GM10847 (cell line): Measurements from ENCODE around the gene MFRP.

Experiments used
- POLR2A ChIP-seq: IDR thresholded peaks from 2 replicates; pipeline ENCODE4 v1.6.1; 2011; ENCODE audit not compliant: insufficient read length; ENCODE audit errors: extremely low read depth

The MFRP gene

DNA sequence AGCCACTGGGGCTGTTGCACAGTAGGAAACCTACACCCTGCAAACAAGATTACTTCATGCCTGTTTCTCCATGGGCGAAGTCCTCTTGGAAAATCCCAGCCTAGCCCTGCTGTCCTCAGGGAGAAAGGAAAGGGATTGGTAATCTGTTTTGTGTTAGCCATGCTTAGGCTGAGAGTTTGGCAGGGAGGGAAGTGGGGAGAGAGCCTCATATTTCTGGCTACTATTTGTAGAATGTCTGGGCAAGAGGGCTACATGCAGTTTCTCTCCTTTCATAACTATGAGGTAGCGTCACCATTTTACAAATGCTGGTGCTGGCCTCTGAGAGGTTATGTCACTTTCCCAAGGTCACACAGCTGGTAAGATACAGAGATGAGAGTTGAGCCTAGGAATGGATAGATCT, 737 bp upstream of the MFRP start:
- no peak for TF ChIP-seq POLR2A

GRCh38 chr11:119345685-119346084, 820 bp downstream of the MFRP start:
- no peak for TF ChIP-seq POLR2A

DNA sequence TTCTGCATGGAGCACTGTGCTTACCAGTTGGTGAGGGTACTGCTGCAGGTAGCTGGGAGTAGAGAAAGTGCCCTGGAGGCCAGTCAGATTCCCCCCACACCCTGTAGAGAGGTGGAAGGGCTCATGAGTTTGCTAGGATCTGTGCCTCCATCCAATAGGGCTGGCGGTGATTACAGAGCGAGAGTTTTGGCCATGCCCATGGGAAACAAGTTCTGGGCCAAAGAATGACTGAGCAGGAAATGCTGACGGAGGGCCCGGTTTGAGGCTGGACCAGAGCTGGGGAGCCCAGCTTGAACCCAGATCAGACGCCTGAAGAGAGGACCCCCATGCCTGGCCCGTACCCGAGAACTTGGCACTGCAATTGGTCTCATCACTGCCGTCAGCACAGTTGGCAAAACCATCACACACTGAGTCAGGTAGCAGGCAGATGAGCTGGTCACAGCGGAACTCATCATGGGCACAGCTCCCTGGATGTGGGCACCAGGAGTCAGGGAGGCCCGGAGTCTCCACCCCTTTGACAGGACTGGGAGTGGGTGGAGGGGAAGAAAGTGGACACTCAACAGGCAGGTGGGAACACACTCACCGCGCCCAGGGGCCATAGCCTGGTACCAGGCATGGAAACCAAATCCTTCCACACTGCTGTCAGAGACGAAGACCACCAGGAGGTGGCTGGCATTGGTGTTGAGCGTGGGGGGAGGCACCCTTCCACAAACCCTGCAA, 2.1 kb downstream of the MFRP start:
- no peak for TF ChIP-seq POLR2A

DNA sequence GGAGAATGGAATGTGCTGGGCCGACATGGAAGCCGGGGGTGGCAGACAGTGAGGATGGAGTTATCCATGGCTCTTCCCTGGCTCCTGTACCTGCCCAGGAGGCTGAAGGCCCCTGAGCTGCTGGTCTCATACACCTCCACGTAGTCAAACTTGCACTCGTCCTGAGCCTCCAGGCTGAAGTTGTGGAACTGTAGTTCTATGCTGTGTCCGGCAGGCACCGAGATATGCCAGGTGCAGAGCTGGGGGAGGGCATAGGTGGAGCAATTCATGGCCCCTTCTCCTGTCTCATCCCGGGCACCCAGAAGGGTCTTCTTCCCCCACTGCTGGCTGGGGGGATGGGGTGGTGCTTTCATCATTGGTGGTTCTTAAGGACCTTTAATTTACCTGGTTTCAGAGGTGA, 2.8 kb downstream of the MFRP start:
- TF ChIP-seq POLR2A: no peak

- no peak for TF ChIP-seq POLR2A
These were observed 4.0 kb downstream of the MFRP start for GRCh38 chr11:119342362-119343130.

GRCh38 chr11:119342023-119342300, 4.5 kb downstream of the MFRP start:
- no peak for TF ChIP-seq POLR2A

DNA sequence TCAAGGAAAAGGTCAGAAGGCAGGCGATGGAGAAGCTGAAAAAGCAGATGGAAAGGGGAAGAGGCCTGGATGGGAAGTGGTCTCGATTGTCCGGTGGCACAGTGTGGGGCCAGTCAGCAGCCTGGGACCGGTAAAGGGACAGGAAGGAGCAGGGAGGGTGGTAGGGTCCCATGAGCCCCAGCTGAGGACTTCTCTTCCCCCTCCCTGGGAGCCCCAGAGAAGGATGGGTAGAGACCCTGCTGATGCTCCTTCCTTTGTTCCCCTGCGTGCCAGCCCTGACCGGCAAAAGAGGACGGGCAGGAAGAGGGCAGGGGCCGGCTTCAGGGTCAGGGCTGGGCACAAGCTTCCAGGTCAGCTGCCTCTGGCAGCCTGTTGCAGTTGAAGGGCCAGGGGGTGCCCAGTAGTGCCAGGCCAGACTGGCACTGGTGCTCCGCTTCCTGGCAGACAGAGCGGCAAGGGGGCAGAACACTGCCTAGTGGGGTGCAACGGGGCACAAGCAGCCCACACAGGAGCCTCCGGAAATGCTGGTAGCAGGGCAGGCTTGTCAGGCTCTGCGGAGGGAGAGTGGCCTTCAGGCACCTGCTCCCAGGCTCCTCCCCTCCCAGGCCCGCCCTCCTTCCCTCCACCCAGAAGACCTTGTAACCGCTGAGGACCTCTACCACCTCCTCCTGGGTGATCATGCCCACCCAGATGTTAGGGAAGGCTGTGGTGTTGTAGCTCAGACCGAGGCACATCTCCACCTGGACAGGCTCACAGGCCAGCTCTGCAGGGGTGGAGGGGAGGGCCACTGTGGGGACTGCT, 5.1 kb downstream of the MFRP start:
- TF ChIP-seq POLR2A: no peak

DNA sequence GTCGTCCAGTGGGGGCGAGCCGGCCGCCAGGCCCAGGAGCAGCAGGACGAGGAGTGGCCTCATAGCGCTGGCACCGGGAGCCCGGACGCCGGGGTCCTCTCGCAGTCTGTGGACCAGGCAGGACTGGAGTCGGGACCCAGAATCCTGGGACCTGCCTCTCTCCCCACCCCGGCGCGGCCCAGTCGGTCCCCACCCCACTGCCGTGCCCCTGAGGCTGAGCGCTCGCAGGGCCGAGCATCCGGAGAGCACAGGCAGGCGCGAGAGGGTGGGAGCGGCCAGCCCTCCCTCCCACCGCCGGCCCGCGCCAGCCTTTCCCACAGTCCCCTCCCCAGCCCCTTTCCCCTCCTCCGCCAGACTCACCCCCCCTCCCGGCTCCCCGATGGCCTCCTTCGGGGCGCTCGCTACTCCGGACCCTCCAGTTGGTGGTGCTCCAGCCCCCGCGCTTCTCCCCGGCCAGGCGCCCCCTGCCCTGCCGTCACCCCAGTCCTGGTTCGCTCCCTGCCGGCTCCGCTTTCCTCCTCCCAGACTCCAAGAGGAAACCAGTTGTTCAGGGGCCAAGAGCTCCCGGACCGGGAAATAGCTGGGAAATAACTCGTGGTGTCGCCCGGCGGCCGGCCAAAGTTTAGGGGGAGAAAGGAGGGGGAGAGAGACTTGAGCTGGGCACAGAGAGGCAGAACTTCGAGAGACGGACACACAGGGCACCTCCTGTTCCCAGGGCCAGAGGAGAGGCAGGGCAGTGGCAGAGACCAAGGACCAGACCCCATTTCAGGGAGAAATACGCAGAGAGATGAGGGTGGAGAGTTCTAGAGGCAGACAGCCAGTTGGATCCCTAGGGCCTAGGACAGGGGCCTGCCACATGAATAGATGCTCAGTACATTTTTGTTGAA, 5.9 kb downstream of the MFRP start, which contains the start of gene C1QTNF5:
C1QTNF5 (minus strand) TSS at position 549 of the 887 bp plus-strand sequence; CDS start at position 63, 486 bp downstream.
- TF ChIP-seq POLR2A: no peak

DNA sequence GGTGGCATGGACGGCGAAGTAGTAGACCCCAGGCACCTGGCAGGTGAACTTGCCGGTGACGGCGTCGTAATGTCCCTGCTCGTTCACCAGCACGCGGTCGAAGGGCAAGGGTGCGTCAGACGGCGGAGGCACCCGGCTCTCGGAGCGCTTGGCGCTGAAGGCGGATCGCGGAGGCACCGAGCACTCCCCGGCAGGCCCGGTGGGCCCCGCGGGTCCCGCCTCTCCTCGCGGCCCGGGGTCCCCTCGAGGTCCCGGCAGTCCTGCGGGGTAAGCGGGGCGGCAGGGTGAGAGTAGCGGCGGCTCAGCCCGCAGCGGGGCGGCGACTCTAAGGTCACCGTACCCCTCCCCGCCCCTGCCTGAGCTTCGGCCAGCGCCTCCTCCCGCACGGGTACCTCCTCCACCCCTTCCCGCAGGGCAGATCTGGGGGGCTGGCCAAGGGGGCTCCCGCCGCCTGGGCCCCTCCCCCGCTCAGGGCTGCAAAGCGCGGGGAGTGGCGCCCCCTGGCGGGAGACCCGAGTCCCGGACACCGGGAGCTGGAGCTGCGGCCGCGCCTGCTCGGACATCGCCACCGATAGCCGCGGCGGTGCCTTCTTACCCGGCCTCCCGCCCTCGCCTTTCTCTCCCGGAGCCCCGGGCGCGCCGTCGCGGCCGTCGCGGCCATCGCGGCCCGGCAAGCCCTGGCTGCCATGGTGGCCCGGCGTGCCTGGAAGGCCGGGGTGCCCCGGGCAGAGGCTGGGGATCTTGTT, 6.7 kb downstream of the MFRP start:
- TF ChIP-seq POLR2A: no peak

DNA sequence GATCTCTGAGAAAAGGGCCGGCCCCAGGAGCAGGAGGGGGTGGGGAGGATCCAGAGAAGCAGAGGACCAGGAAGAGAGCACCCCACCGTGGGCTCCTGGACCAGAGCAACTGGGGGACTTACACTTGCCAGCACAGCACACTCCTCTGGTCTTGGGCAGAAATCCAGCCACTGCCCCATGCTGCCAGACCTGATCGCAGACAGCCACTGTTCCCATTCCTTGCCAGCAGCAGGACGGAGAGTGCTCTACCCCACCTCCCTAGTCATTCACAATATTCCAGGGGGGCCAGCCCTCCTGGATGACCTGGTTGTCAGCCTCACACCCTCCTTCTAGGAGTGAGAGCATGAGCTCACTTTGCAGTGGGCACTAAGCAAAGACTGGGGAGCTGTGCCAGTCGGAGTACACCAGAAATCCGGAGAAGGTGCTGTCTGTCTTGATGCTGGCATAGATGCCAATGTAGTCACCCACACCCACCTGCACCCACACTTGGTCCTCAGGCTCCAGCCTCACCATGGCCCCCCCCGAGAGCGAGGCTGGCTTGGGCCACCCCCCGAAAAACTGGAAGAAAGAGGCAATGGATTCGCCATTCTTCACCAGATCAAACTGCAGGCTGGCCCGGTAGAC, 7.4 kb downstream of the MFRP start:
- TF ChIP-seq POLR2A: no peak

DNA sequence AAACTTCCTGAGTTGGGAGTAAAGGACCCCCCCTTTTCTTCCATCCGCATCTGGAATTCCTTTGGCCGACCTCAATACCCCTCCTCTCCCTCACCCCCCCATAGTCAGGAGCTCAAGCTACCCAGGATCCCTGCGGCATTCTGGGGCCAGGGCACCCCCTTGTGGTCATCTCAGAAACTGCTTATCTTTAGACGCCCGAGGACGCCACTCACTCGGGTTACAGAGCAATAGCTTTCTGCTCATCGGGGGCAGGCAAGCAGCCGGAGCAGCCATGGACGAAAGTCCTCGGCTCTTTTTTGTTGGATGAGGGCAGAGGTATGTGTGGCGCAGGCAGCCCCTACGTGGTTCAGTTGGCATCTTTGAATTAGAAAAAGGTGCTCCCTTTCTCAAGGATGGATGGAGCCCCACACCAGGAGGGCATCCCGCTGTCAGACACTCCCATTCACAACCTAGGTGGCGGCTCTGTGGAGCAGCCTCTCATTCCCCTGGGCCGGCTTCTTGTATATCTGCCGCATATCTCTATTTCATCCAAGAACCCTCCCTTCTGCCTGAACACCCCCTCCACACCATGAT, 8.1 kb downstream of the MFRP start:
- TF ChIP-seq POLR2A: no peak

- TF ChIP-seq POLR2A: no peak
These were observed 8.8 kb downstream of the MFRP start for GRCh38 chr11:119337581-119338317.
